Karpas-422 (cell line): ENCODE measurements around the gene PLB1. TPM values are rescaled to one million over a fixed set of nuclear protein-coding genes. Genes with fewer than 3 reads are reported as not detected.

Experiments used
- DNase-seq: peaks from one replicate; pipeline ENCODE4 v3.0.0-alpha.2; 2015
- H2AFZ ChIP-seq: fragments of 200-600 bp; sonication (generic); 2 replicates; pipeline ENCODE4 v1.6.1; 2014; ENCODE audit warnings: antibody characterized with exemption, low read length, mixed read lengths
- H3K27ac ChIP-seq: fragments of 200-600 bp; sonication (generic); 2 replicates; pipeline ENCODE4 v1.5.1; 2014; ENCODE audit warnings: mild to moderate bottlenecking, low read length, moderate library complexity
- H3K27me3 ChIP-seq: fragments of 200-600 bp; sonication (generic); 2 replicates; pipeline ENCODE4 v1.6.1; 2014; ENCODE audit warnings: low read length, mixed read lengths
- H3K36me3 ChIP-seq: fragments of 200-600 bp; sonication (generic); 2 replicates; pipeline ENCODE4 v1.6.1; 2014; ENCODE audit warnings: low read length, mixed read lengths; ENCODE audit not compliant: insufficient read depth
- H3K4me1 ChIP-seq: fragments of 200-600 bp; sonication (generic); 2 replicates; pipeline ENCODE4 v1.6.1; 2014; ENCODE audit warnings: mild to moderate bottlenecking, low read length, mixed read lengths
- H3K4me2 ChIP-seq: fragments of 200-600 bp; sonication (generic); 2 replicates; pipeline ENCODE4 v1.6.1; 2014; ENCODE audit warnings: low read length, low read depth, mild to moderate bottlenecking; ENCODE audit not compliant: poor library complexity, severe bottlenecking
- H3K4me3 ChIP-seq: fragments of 200-600 bp; sonication (generic); 2 replicates; pipeline ENCODE4 v1.5.1; 2014; ENCODE audit warnings: mild to moderate bottlenecking, antibody characterized with exemption, low read length, mixed read lengths
- H3K79me2 ChIP-seq: fragments of 200-600 bp; sonication (generic); 2 replicates; pipeline ENCODE4 v1.6.1; 2014; ENCODE audit warnings: mild to moderate bottlenecking, low read length, mixed read lengths
- H3K9ac ChIP-seq: fragments of 200-600 bp; sonication (generic); 2 replicates; pipeline ENCODE4 v1.6.0; 2014; ENCODE audit warnings: low read length
- H3K9me2 ChIP-seq: fragments of 200-600 bp; sonication (generic), shearing (Covaris generic); replicated peaks from 2 replicates; pipeline ENCODE4 v1.6.0; 2014; ENCODE audit warnings: mild to moderate bottlenecking, low read length, moderate library complexity; ENCODE audit not compliant: insufficient read depth
- H3K9me3 ChIP-seq: fragments of 300-700, 200-600 bp; sonication (generic); 2 replicates; pipeline ENCODE4 v1.6.1; 2014; ENCODE audit warnings: low read length, mixed read lengths
- H4K20me1 ChIP-seq: fragments of 200-600 bp; sonication (generic); 2 replicates; pipeline ENCODE4 v1.6.1; 2014; ENCODE audit warnings: mild to moderate bottlenecking, antibody characterized with exemption, low read length, low read depth; ENCODE audit not compliant: insufficient read depth
- total RNA-seq: library from RNA; depleted of rRNA; stranded (reverse); fragments of >200 nt; shearing (Covaris generic); gene quantifications from 2 replicates; pipeline ENCODE4 v1.2.3, GENCODE V29; 2014; ENCODE audit warnings: low replicate concordance

Gene PLB1
- total RNA-seq, 1 experiment from 2014 or later: not detected

DNA sequence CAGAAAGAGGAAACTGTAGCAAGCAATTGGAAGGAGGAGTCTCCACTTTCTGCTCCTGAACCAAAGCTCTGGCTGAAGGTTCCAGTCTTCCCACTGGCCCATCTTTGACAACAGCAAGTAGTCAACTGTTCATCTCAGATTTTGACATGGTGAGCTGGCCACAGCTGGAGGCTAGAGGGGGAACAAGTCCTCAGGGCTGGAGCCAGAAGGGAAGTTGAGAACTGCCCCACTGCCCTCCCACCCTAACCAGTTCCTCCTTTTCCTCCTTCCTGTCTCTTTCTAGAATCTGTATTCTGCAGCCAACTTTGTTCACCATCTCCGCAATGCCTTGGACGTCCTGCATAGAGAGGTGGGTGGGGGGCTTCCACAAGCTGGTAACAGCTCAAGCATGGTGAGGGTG is 105.8 kb downstream of the PLB1 start:
- Histone ChIP-seq H3K9me3 (no peaks in the 10 kb centered on the region), H3K4me3 (no peak overlapping the region), H3K4me2 (no peak overlapping the region), H4K20me1 (no peaks in the 10 kb centered on the region), H3K27ac (no peak overlapping the region), H3K9me2 (no peaks in the 10 kb centered on the region), H3K4me1 (no peaks in the 10 kb centered on the region), H3K79me2 (no peaks in the 10 kb centered on the region), H3K36me3 (no peaks in the 10 kb centered on the region), H3K27me3 (no peaks in the 10 kb centered on the region), H3K9ac (no peak overlapping the region), H2AFZ (no peak overlapping the region)
- no peak for DNase-seq

GRCh38 chr2:28602136-28602660 is 106.3 kb downstream of the PLB1 start:
- no peak overlapping the region for H3K27ac ChIP-seq
- no peak overlapping the region for H3K9ac ChIP-seq
- H3K4me2 ChIP-seq: no peak overlapping the region
- H3K4me3 ChIP-seq: no peak overlapping the region
- no peaks in the 10 kb centered on the region for H4K20me1 ChIP-seq
- no peaks in the 10 kb centered on the region for H3K27me3 ChIP-seq
- H3K9me3 ChIP-seq: no peaks in the 10 kb centered on the region
- H3K9me2 ChIP-seq: no peaks in the 10 kb centered on the region
- no peak overlapping the region for H2AFZ ChIP-seq
- H3K4me1 ChIP-seq: no peaks in the 10 kb centered on the region
- DNase-seq: no peak
- H3K79me2 ChIP-seq: no peaks in the 10 kb centered on the region
- no peaks in the 10 kb centered on the region for H3K36me3 ChIP-seq

GRCh38 chr2:28602751-28603639 is 107.1 kb downstream of the PLB1 start:
- no peak for DNase-seq
- Histone ChIP-seq H2AFZ (no peak overlapping the region), H3K9me3 (no peaks in the 10 kb centered on the region), H3K27me3 (no peaks in the 10 kb centered on the region), H4K20me1 (no peaks in the 10 kb centered on the region), H3K36me3 (no peaks in the 10 kb centered on the region), H3K79me2 (no peaks in the 10 kb centered on the region), H3K9ac (no peak overlapping the region), H3K27ac (no peak overlapping the region), H3K4me1 (no peaks in the 10 kb centered on the region), H3K4me3 (no peak overlapping the region), H3K4me2 (no peak overlapping the region), H3K9me2 (no peaks in the 10 kb centered on the region)

DNA sequence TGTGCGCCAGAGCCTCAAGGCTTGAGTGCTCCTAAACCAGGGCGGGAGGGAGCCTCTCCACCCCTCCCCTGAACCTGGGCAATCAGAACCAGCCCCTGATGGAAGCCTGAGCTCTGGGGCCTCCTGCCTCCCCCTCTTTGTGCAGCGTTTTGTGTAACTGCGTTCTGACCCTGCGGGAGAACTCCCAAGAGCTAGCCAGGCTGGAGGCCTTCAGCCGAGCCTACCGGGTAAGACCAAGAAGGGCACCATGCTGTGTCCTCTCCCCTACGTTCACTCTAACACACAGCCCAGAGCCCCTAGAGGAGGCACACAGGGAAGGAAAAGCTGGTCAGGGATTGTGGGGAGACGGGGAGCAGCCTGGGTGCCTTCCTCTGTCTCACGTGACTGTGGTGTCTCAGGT is 108.0 kb downstream of the PLB1 start:
- Histone ChIP-seq H2AFZ (no peak overlapping the region), H3K27me3 (no peaks in the 10 kb centered on the region), H3K27ac (no peak overlapping the region), H3K36me3 (no peaks in the 10 kb centered on the region), H3K4me3 (no peak overlapping the region), H3K9ac (no peak overlapping the region), H4K20me1 (no peaks in the 10 kb centered on the region), H3K79me2 (no peaks in the 10 kb centered on the region), H3K9me3 (no peaks in the 10 kb centered on the region), H3K4me1 (no peaks in the 10 kb centered on the region), H3K9me2 (no peaks in the 10 kb centered on the region), H3K4me2 (no peak overlapping the region)
- no peak for DNase-seq

DNA sequence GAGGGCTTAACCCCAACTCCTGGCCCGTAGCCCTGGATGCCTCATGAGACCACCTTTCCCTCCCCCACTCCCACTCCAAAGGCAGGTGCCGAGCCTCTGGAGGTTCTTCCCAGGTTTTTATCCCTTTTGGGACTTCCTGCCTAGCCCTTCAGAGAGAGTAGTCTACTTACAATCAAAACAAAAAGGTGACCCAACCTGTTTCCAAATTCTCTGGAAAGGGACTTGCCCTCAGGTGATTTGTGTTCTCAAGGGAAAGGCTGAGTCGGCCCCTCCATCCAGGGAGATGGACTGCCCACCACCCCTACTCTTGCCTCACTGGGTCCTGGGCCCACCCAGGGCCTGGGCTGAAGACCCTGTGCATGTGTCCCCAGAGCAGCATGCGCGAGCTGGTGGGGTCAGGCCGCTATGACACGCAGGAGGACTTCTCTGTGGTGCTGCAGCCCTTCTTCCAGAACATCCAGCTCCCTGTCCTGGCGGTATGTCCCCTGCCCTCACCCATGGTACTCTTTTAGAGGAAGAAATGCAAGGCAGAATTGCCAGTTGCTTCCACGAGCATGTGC is 108.5 kb downstream of the PLB1 start:
- no peaks in the 10 kb centered on the region for H3K27me3 ChIP-seq
- no peak overlapping the region for H3K27ac ChIP-seq
- H3K36me3 ChIP-seq: no peaks in the 10 kb centered on the region
- DNase-seq: no peak
- no peaks in the 10 kb centered on the region for H3K4me1 ChIP-seq
- no peak overlapping the region for H3K4me3 ChIP-seq
- no peaks in the 10 kb centered on the region for H3K79me2 ChIP-seq
- H3K4me2 ChIP-seq: no peak overlapping the region
- H4K20me1 ChIP-seq: no peaks in the 10 kb centered on the region
- H3K9ac ChIP-seq: no peak overlapping the region
- H2AFZ ChIP-seq: no peak overlapping the region
- H3K9me3 ChIP-seq: no peaks in the 10 kb centered on the region
- no peaks in the 10 kb centered on the region for H3K9me2 ChIP-seq

DNA sequence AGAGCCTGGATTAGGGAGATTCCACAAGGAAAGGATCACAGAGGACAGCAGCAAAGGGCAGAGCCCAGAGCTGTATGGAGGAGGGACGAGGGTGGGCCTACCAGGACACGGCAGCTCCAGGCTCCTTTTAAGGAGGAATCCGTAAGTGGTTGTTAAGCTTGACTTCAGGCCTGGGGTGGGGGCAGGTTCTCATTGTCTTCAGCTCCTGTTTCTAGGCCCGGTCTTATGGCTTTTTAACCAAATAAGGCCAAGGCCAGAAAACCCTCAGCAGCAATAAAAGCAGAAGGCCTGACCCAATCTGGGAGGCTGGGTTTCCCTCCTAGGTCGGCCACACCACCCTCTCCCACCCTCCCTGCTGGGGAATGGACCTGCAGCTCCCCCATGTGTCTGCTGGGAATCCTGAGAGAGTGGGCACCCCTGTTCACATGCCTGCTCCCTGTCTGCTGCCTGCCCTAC is 111.2 kb downstream of the PLB1 start:
- H3K9ac ChIP-seq: no peak overlapping the region
- no peak overlapping the region for H3K27ac ChIP-seq
- no peak for DNase-seq
- H3K9me3 ChIP-seq: no peaks in the 10 kb centered on the region
- no peak overlapping the region for H3K4me2 ChIP-seq
- no peaks in the 10 kb centered on the region for H3K4me1 ChIP-seq
- no peak overlapping the region for H3K4me3 ChIP-seq
- H4K20me1 ChIP-seq: no peaks in the 10 kb centered on the region
- H3K9me2 ChIP-seq: no peaks in the 10 kb centered on the region
- H3K79me2 ChIP-seq: no peaks in the 10 kb centered on the region
- H3K36me3 ChIP-seq: no peaks in the 10 kb centered on the region
- H3K27me3 ChIP-seq: no peaks in the 10 kb centered on the region
- no peak overlapping the region for H2AFZ ChIP-seq

DNA sequence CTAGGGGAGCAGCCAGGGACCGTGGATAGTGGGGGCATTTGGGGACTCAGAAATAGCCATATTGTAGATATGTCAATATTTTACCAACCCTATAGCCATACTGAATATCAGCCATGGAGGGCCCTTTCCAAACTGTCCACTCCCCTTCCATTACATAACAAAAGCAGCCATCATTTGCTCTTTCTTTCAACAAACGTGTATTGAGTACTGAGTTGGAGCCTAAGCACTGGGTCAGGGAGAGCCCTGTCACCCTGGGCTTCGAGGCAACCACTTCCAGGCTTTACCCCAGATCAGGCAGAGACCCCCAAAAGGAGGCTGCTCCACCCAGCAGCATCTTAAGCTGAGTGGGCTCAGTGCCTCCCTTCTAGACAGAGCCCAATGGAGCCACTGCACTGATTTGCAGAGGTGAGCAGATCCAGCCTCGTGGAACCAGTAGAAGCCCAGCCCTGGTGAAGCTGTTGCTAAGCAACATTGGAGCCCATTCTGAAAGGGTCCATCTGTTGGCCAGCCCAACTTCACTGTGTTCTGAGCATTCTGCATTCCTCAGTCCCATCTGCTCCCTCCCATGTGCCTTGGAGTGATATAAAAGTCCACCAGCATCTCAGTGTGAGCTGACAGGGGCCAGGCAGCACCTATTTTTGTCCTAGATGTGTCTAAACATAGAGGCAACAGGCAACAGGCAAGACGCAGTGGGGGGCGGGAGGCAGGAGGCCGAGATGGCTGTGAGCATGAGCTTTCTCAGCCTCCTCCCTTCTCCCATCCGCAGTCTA is 112.1 kb downstream of the PLB1 start:
- Histone ChIP-seq H3K36me3 (no peaks in the 10 kb centered on the region), H3K9me3 (no peaks in the 10 kb centered on the region), H3K27ac (no peak overlapping the region), H3K4me3 (no peak overlapping the region), H3K4me2 (no peak overlapping the region), H3K9me2 (no peaks in the 10 kb centered on the region), H2AFZ (no peak overlapping the region), H3K79me2 (no peaks in the 10 kb centered on the region), H4K20me1 (no peaks in the 10 kb centered on the region), H3K27me3 (no peaks in the 10 kb centered on the region), H3K9ac (no peak overlapping the region), H3K4me1 (no peaks in the 10 kb centered on the region)
- no peak for DNase-seq
